Renal cortical epithelial cell (primary cell): ENCODE data around the gene KLHL41. TPM values are rescaled to one million over a fixed set of nuclear protein-coding genes. Genes with fewer than 3 reads are reported as not detected.

Experiments used
- DNase-seq: peaks from one replicate; pipeline ENCODE4 v3.0.0-alpha.2; 2011; ENCODE audit warnings: low read depth
- total RNA-seq: library from RNA; depleted of rRNA; stranded (reverse); fragments of >200 nt; gene quantifications from 2 replicates; pipeline ENCODE4 v1.2.3, GENCODE V29; 2014

Gene KLHL41
- total RNA-seq = 0.35 TPM in 1 of 2 replicates, not detected in the other

- no peak for DNase-seq
These were observed at the start of gene KLHL41 for GRCh38 chr2:169509298-169509885. Gene KLHL41, plus strand, starts transcription at chr2:169509702. Its CDS starts 77 bp downstream, at chr2:169509779.

- DNase-seq = no peak
These were observed 48.4 kb upstream of the KLHL41 start for GRCh38 chr2:169461143-169461542.

- DNase-seq = peak; percentile 60
These were observed 46.4 kb upstream of the KLHL41 start for GRCh38 chr2:169462896-169463695.

- DNase-seq = peak; percentile 78
These were observed 45.0 kb upstream of the KLHL41 start for GRCh38 chr2:169464466-169464865.

GRCh38 chr2:169464882-169465281, 44.6 kb upstream of the KLHL41 start:
- no peak for DNase-seq

- DNase-seq = no peak
These were observed 40.7 kb upstream of the KLHL41 start for GRCh38 chr2:169468841-169469240.

GRCh38 chr2:169469952-169470572, 39.4 kb upstream of the KLHL41 start:
- DNase-seq = no peak

GRCh38 chr2:169472249-169472648, 37.3 kb upstream of the KLHL41 start:
- DNase-seq = no peak

- DNase-seq = peak; percentile 72
These were observed 33.0 kb upstream of the KLHL41 start for GRCh38 chr2:169476459-169476858.

GRCh38 chr2:169478339-169478738, 31.2 kb upstream of the KLHL41 start:
- DNase-seq = peak; percentile 49

GRCh38 chr2:169478745-169479256, 30.7 kb upstream of the KLHL41 start:
- DNase-seq = no peak

- peak; percentile 58 for DNase-seq
These were observed 30.0 kb upstream of the KLHL41 start, which contains the start of gene BBS5 for GRCh38 chr2:169479257-169480078. Gene BBS5, plus strand, starts transcription at chr2:169479494. Its CDS starts 60 bp downstream, at chr2:169479554.

GRCh38 chr2:169480079-169480465, 29.4 kb upstream of the KLHL41 start:
- DNase-seq = no peak

GRCh38 chr2:169485650-169486138, 23.8 kb upstream of the KLHL41 start:
- no peak for DNase-seq

GRCh38 chr2:169486487-169486886, 23.0 kb upstream of the KLHL41 start:
- no peak for DNase-seq

- no peak for DNase-seq
These were observed 18.7 kb upstream of the KLHL41 start for GRCh38 chr2:169490834-169491233.

- no peak for DNase-seq
These were observed 18.1 kb upstream of the KLHL41 start for GRCh38 chr2:169491378-169491777.

- no peak for DNase-seq
These were observed 16.1 kb upstream of the KLHL41 start for GRCh38 chr2:169493360-169493759.

- DNase-seq = no peak
These were observed 14.1 kb upstream of the KLHL41 start for GRCh38 chr2:169495310-169495928.

- no peak for DNase-seq
These were observed 4.9 kb upstream of the KLHL41 start for GRCh38 chr2:169504651-169505050.

- DNase-seq = peak; percentile 81
These were observed 1.8 kb upstream of the KLHL41 start for GRCh38 chr2:169507698-169508097.
